H9 (cell line): Measurements from ENCODE around the gene FASTKD3. TPM values are rescaled to one million over a fixed set of nuclear protein-coding genes. Genes with fewer than 3 reads are reported as not detected.
A peak's percentile ranks its signal among the peaks of the same experiment; 100 is the strongest.

Source experiments
- DNase-seq: peaks from one replicate; pipeline ENCODE4 v3.0.0-alpha.2; 2017
- H2AFZ ChIP-seq: one replicate; pipeline ENCODE4 v1.6.1; 2013; ENCODE audit warnings: mild to moderate bottlenecking, low read length, control low read depth, moderate library complexity
- H2AK5ac ChIP-seq: 2 replicates; pipeline ENCODE4 v1.6.1; 2013; ENCODE audit warnings: low read length, control low read depth, mixed read lengths; ENCODE audit not compliant: insufficient read length
- H2BK120ac ChIP-seq: one replicate; pipeline ENCODE4 v1.6.1; 2013; ENCODE audit warnings: low read depth, mild to moderate bottlenecking, low read length, control low read depth, inconsistent platforms; ENCODE audit not compliant: poor library complexity, severe bottlenecking
- H2BK12ac ChIP-seq: 2 replicates; pipeline ENCODE4 v1.6.1; 2013; ENCODE audit warnings: low read length, control low read depth, mixed read lengths, low read depth; ENCODE audit not compliant: insufficient read length
- H2BK15ac ChIP-seq: 2 replicates; pipeline ENCODE4 v1.6.1; 2013; ENCODE audit warnings: low read depth, low read length, control low read depth
- H2BK20ac ChIP-seq: one replicate; pipeline ENCODE4 v1.6.1; 2013; ENCODE audit warnings: low read depth, mild to moderate bottlenecking, low read length, control low read depth, inconsistent platforms; ENCODE audit not compliant: poor library complexity, severe bottlenecking
- H2BK5ac ChIP-seq: 2 replicates; pipeline ENCODE4 v1.6.1; 2013; ENCODE audit warnings: low read length, control low read depth, mixed read lengths; ENCODE audit not compliant: insufficient read length
- H3K14ac ChIP-seq: 2 replicates; pipeline ENCODE4 v1.6.1; 2013; ENCODE audit warnings: low read length, control low read depth; ENCODE audit not compliant: insufficient read depth
- H3K18ac ChIP-seq: 2 replicates; pipeline ENCODE4 v1.6.1; 2013; ENCODE audit warnings: low read depth, mild to moderate bottlenecking, mixed read lengths, low read length, control low read depth; ENCODE audit not compliant: insufficient read length
- H3K23ac ChIP-seq: 2 replicates; pipeline ENCODE4 v1.6.1; 2013; ENCODE audit warnings: low read length, control low read depth, mixed read lengths, low read depth; ENCODE audit not compliant: insufficient read length
- H3K23me2 ChIP-seq: 2 replicates; pipeline ENCODE4 v1.6.1; 2013; ENCODE audit warnings: low read depth, mild to moderate bottlenecking, mixed read lengths, low read length, control low read depth; ENCODE audit not compliant: insufficient read length, poor library complexity, severe bottlenecking
- H3K27ac ChIP-seq: 2 replicates; pipeline ENCODE4 v1.5.1; 2013; ENCODE audit warnings: low read length, control low read depth, mixed read lengths, low read depth; ENCODE audit not compliant: insufficient read length
- H3K27me3 ChIP-seq: 2 replicates; pipeline ENCODE4 v1.6.1; 2013; ENCODE audit warnings: low read length, control low read depth, inconsistent platforms; ENCODE audit not compliant: insufficient read depth
- H3K4ac ChIP-seq: 2 replicates; pipeline ENCODE4 v1.6.1; 2013; ENCODE audit warnings: low read depth, mild to moderate bottlenecking, control low read depth, inconsistent platforms, low read length, moderate library complexity
- H3K4me1 ChIP-seq: 2 replicates; pipeline ENCODE4 v1.6.1; 2013; ENCODE audit warnings: low read length, control low read depth, inconsistent platforms; ENCODE audit not compliant: insufficient read depth
- H3K4me2 ChIP-seq: 2 replicates; pipeline ENCODE4 v1.6.1; 2013; ENCODE audit warnings: low read length, control low read depth, mixed read lengths; ENCODE audit not compliant: insufficient read length, insufficient read depth
- H3K56ac ChIP-seq: 2 replicates; pipeline ENCODE4 v1.6.1; 2013; ENCODE audit warnings: low read depth, mild to moderate bottlenecking, mixed read lengths, low read length, control low read depth; ENCODE audit not compliant: insufficient read length
- H3K79me1 ChIP-seq: 2 replicates; pipeline ENCODE4 v1.6.1; 2013; ENCODE audit warnings: low read depth, mild to moderate bottlenecking, moderate library complexity, low read length, control low read depth, inconsistent platforms; ENCODE audit not compliant: insufficient read depth, poor library complexity, severe bottlenecking
- H3K79me2 ChIP-seq: 2 replicates; pipeline ENCODE4 v1.6.1; 2013; ENCODE audit warnings: low read length, control low read depth, inconsistent platforms; ENCODE audit not compliant: insufficient read depth
- H3K9ac ChIP-seq: 2 replicates; pipeline ENCODE4 v1.6.1; 2013; ENCODE audit warnings: low read length, control low read depth, mixed read lengths; ENCODE audit not compliant: insufficient read length; ENCODE audit errors: extremely low read depth
- H3K9me3 ChIP-seq: one replicate; pipeline ENCODE4 v1.6.1; 2013; ENCODE audit warnings: low read depth, low read length, inconsistent platforms; ENCODE audit not compliant: control insufficient read depth
- H3T11ph ChIP-seq: one replicate; pipeline ENCODE4 v1.6.1; 2013; ENCODE audit warnings: mild to moderate bottlenecking, low read length, control low read depth, inconsistent platforms
- H4K20me1 ChIP-seq: one replicate; pipeline ENCODE4 v1.6.1; 2013; ENCODE audit not compliant: control insufficient read depth, insufficient read length, insufficient read depth
- H4K5ac ChIP-seq: 2 replicates; pipeline ENCODE4 v1.6.1; 2013; ENCODE audit warnings: low read depth, mild to moderate bottlenecking, mixed read lengths, low read length, control low read depth; ENCODE audit not compliant: insufficient read length
- H4K8ac ChIP-seq: replicated peaks from 2 replicates; pipeline ENCODE4 v1.6.1; 2013; ENCODE audit warnings: low read length, control low read depth, mixed read lengths, low read depth; ENCODE audit not compliant: insufficient read length
- H4K91ac ChIP-seq: 2 replicates; pipeline ENCODE4 v1.6.1; 2013; ENCODE audit warnings: low read depth, mild to moderate bottlenecking, moderate library complexity, mixed read lengths, low read length, control low read depth; ENCODE audit not compliant: insufficient read length
- H3K27ac Mint-ChIP-seq, 3 experiments: 2 replicates in 2 of 3; 3 replicates in 1 of 3; pipeline ENCODE4 v1.8.0; 2020 to 2021; ENCODE audit warnings: mixed read lengths in 3 of 3, mild to moderate bottlenecking in 1 of 3, moderate library complexity in 1 of 3
- H3K27me3 Mint-ChIP-seq: 2 replicates; pipeline ENCODE4 v1.8.0; 2021; ENCODE audit warnings: low read depth, mild to moderate bottlenecking, moderate library complexity, mixed read lengths
- H3K36me3 Mint-ChIP-seq, 3 experiments: 2 replicates in 2 of 3; 3 replicates in 1 of 3; pipeline ENCODE4 v1.8.0; 2020 to 2021; ENCODE audit warnings: low read depth in 3 of 3, mixed read lengths in 3 of 3; ENCODE audit not compliant: insufficient read depth in 1 of 3
- H3K4me1 Mint-ChIP-seq, 2 experiments: 2 replicates each; pipeline ENCODE4 v1.8.0; 2020; ENCODE audit warnings: mixed read lengths in 2 of 2
- H3K4me3 Mint-ChIP-seq, 2 experiments: 2 replicates in 1 of 2; 3 replicates in 1 of 2; pipeline ENCODE4 v1.8.0; 2020 to 2021; ENCODE audit warnings: mild to moderate bottlenecking in 2 of 2, mixed read lengths in 2 of 2, moderate library complexity in 1 of 2
- H3K9me3 Mint-ChIP-seq, 2 experiments: 2 replicates in 1 of 2; 3 replicates in 1 of 2; pipeline ENCODE4 v1.8.0; 2020; ENCODE audit warnings: mild to moderate bottlenecking in 2 of 2, mixed read lengths in 2 of 2, moderate library complexity in 1 of 2
- CTCF ChIP-seq: fragments of 200-600 bp; sonication (generic); conservative IDR thresholded peaks from 3 replicates; pipeline ENCODE4 v1.8.0; 2021; ENCODE audit warnings: antibody characterized with exemption, mild to moderate bottlenecking
- WGBS: extraction: QIAGEN DNeasy Blood & Tissue Kit; methylation state at CpG from one replicate; pipeline ENCODE4 v1.1.7; 2013; ENCODE audit warnings: missing lambda C conversion rate, low lambda C conversion rate, mixed read lengths; ENCODE audit not compliant: insufficient read length; ENCODE audit errors: extremely low coverage; 5-methylcytosine and 5-hydroxymethylcytosine counted together
- total RNA-seq: library from RNA; stranded (reverse); gene quantifications from 2 replicates; pipeline ENCODE4 v1.2.1, GENCODE V29; 2021

Gene FASTKD3
- total RNA-seq, 1 experiment from 2014 or later = 15.0 TPM

- no CpG with 5 or more reads among the region's 9 CpGs for WGBS
- Histone ChIP-seq H2BK5ac (no peak overlapping the region), H3K9me3 (no peaks in the 10 kb centered on the region), H3K56ac (no peak overlapping the region), H3K9ac (no peak overlapping the region), H3K23me2 (no peaks in the 10 kb centered on the region), H3K79me2 (no peaks in the 10 kb centered on the region), H3K4me2 (peak overlapping the region; percentile 0), H3K23ac (no peak overlapping the region), H3K14ac (no peak overlapping the region), H3K79me1 (no peaks in the 10 kb centered on the region), H3T11ph (no peak overlapping the region), H2AFZ (no peak overlapping the region), H4K5ac (no peak overlapping the region), H4K8ac (no peak overlapping the region), H3K27ac (no peak overlapping the region), H2BK12ac (no peak overlapping the region), H4K91ac (no peak overlapping the region), H2BK15ac (no peak overlapping the region), H3K27me3 (no peaks in the 10 kb centered on the region), H3K4ac (no peak overlapping the region), H4K20me1 (no peaks in the 10 kb centered on the region), H3K18ac (peak overlapping the region; percentile 21), H2BK120ac (no peak overlapping the region), H2BK20ac (no peak overlapping the region), H2AK5ac (no peak overlapping the region), H3K4me1 (0 out of 2 replicates have a peak, but pooled peaks cover 2% of the 10 kb centered on the region)
- Mint-ChIP-seq H3K36me3 (peaks cover 5 to 14% (median 13%) of the 10 kb centered on the region in 3 experiments; a peak in 5 of 7 replicates), H3K4me3 (no peak overlapping the region), H3K4me1 (peaks cover 27% of the 10 kb centered on the region in 2 experiments), H3K27me3 (no peaks in the 10 kb centered on the region), H3K27ac (peak overlapping the region; percentile 79 to 95 (median 82); a peak in 5 of 7 replicates), H3K9me3 (no peaks in the 10 kb centered on the region)
- DNase-seq = no peak
- TF ChIP-seq CTCF = no peak
Measured at GRCh38 chr5:7816535-7816901, 52.3 kb downstream of the FASTKD3 start.
